ENCODE results near the gene PALLD.

Gene PALLD

GRCh38 chr4:168732714-168733113 is 235.9 kb downstream of the PALLD start:
- Histone ChIP-seq H3K9me2 (ENCODE audit: low read depth, low read length) (no peaks in the 10 kb centered on the region), H3K36me3 (ENCODE audit: insufficient read depth, low read length) (no peaks in the 10 kb centered on the region), H3K9me3 (ENCODE audit: low read length) (no peaks in the 10 kb centered on the region), H3K4me2 (ENCODE audit: low read length) (no peak overlapping the region), H3K9ac (ENCODE audit: low read length) (no peak overlapping the region), H3K27ac (ENCODE audit: low read depth, low read length, poor library complexity, severe bottlenecking) (no peak overlapping the region), H2AFZ (ENCODE audit: low read length) (no peak overlapping the region), H3F3A (ENCODE audit: insufficient read depth, low read length) (no peaks in the 10 kb centered on the region), H3K27me3 (ENCODE audit: insufficient read depth, low read length) (no peaks in the 10 kb centered on the region), H3K4me1 (ENCODE audit: insufficient read depth, low read length, severe bottlenecking) (no peaks in the 10 kb centered on the region), H4K20me1 (ENCODE audit: insufficient read depth, low read length) (no peaks in the 10 kb centered on the region), H3K79me2 (ENCODE audit: insufficient read depth, low read length) (no peaks in the 10 kb centered on the region), H3K4me3 (ENCODE audit: low read depth, low read length, poor library complexity, severe bottlenecking) (no peak overlapping the region)
- TF ChIP-seq CTCF (IDR thresholded peaks at IDR 0.05; ENCODE audit: low read length) (no peak), EZH2 (IDR thresholded peaks at IDR 0.05; ENCODE audit: borderline replicate concordance, low read length) (no peak)

GRCh38 chr4:168734703-168735678 is 238.1 kb downstream of the PALLD start:
- H3K9me3 ChIP-seq (ENCODE audit: low read length), result no peaks in the 10 kb centered on the region
- no peaks in the 10 kb centered on the region for H3K9me2 ChIP-seq (ENCODE audit: low read depth, low read length)
- no peaks in the 10 kb centered on the region for H3K79me2 ChIP-seq (ENCODE audit: insufficient read depth, low read length)
- H2AFZ ChIP-seq (ENCODE audit: low read length), result no peak overlapping the region
- H3K4me2 ChIP-seq (ENCODE audit: low read length), result no peak overlapping the region
- TF ChIP-seq CTCF (IDR thresholded peaks at IDR 0.05; ENCODE audit: low read length), result no peak
- TF ChIP-seq EZH2 (IDR thresholded peaks at IDR 0.05; ENCODE audit: borderline replicate concordance, low read length), result no peak
- no peaks in the 10 kb centered on the region for H3K36me3 ChIP-seq (ENCODE audit: insufficient read depth, low read length)
- no peak overlapping the region for H3K27ac ChIP-seq (ENCODE audit: low read depth, low read length, poor library complexity, severe bottlenecking)
- no peaks in the 10 kb centered on the region for H3K27me3 ChIP-seq (ENCODE audit: insufficient read depth, low read length)
- H3K4me1 ChIP-seq (ENCODE audit: insufficient read depth, low read length, severe bottlenecking), result no peaks in the 10 kb centered on the region
- H3K9ac ChIP-seq (ENCODE audit: low read length), result no peak overlapping the region
- H3F3A ChIP-seq (ENCODE audit: insufficient read depth, low read length), result no peaks in the 10 kb centered on the region
- no peak overlapping the region for H3K4me3 ChIP-seq (ENCODE audit: low read depth, low read length, poor library complexity, severe bottlenecking)
- H4K20me1 ChIP-seq (ENCODE audit: insufficient read depth, low read length), result no peaks in the 10 kb centered on the region

- no peaks in the 10 kb centered on the region for H3K79me2 ChIP-seq (ENCODE audit: insufficient read depth, low read length)
- no peak overlapping the region for H3K4me2 ChIP-seq (ENCODE audit: low read length)
- H3K4me3 ChIP-seq (ENCODE audit: low read depth, low read length, poor library complexity, severe bottlenecking), result no peak overlapping the region
- H3K9me3 ChIP-seq (ENCODE audit: low read length), result no peaks in the 10 kb centered on the region
- no peaks in the 10 kb centered on the region for H4K20me1 ChIP-seq (ENCODE audit: insufficient read depth, low read length)
- TF ChIP-seq EZH2 (IDR thresholded peaks at IDR 0.05; ENCODE audit: borderline replicate concordance, low read length) (no peak), CTCF (IDR thresholded peaks at IDR 0.05; ENCODE audit: low read length) (no peak)
- no peak overlapping the region for H2AFZ ChIP-seq (ENCODE audit: low read length)
- H3F3A ChIP-seq (ENCODE audit: insufficient read depth, low read length), result no peaks in the 10 kb centered on the region
- no peak overlapping the region for H3K9ac ChIP-seq (ENCODE audit: low read length)
- H3K27ac ChIP-seq (ENCODE audit: low read depth, low read length, poor library complexity, severe bottlenecking), result no peak overlapping the region
- H3K27me3 ChIP-seq (ENCODE audit: insufficient read depth, low read length), result no peaks in the 10 kb centered on the region
- no peaks in the 10 kb centered on the region for H3K4me1 ChIP-seq (ENCODE audit: insufficient read depth, low read length, severe bottlenecking)
- H3K36me3 ChIP-seq (ENCODE audit: insufficient read depth, low read length), result no peaks in the 10 kb centered on the region
- H3K9me2 ChIP-seq (ENCODE audit: low read depth, low read length), result no peaks in the 10 kb centered on the region
These were observed 238.9 kb downstream of the PALLD start for GRCh38 chr4:168735735-168736134.
